GM04503 (cell line): Measurements from ENCODE around the gene SEPTIN10.
"Not testable (repeated sequence)": the region's sequence is repeated elsewhere in the genome, so short reads cannot be mapped to it uniquely, and the experiment has no call there.

Experiments
- DNase-seq: peaks from one replicate; pipeline ENCODE4 v3.0.0-alpha.2; 2012; ENCODE audit warnings: low read depth

Gene SEPTIN10

DNA sequence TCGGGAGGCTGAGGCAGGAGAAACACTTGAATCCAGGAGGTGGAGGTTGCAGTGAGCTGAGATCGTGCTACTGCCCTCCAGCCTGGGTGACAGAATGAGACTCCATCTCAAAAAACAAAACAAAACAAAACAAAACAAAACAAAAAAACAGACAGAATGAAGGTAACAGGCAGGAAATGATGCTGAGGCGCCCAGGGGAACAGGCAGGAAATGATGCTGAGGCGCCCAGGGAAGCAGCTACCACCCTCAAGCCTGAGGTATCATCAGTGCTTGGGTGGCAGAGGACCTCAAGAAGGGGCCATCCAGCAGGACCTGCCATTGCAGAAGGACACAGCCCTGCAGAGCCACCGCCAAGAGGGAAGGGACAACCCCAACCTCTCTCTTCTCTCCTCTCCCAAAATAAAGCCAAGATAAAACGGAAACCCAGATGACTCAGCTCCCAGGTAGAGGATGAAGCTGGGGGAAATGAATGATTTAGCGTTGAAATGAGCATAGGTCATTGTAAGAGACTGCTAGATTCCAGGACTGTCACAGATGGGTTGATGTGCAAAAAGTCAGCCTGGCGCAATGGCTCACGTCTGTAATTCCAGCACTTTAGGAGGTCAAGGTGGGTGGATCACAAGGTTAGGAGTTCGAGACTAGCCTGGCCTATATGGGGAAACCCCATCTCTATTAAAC lies 19.7 kb upstream of the SEPTIN10 start:
- DNase-seq, result no peak

DNA sequence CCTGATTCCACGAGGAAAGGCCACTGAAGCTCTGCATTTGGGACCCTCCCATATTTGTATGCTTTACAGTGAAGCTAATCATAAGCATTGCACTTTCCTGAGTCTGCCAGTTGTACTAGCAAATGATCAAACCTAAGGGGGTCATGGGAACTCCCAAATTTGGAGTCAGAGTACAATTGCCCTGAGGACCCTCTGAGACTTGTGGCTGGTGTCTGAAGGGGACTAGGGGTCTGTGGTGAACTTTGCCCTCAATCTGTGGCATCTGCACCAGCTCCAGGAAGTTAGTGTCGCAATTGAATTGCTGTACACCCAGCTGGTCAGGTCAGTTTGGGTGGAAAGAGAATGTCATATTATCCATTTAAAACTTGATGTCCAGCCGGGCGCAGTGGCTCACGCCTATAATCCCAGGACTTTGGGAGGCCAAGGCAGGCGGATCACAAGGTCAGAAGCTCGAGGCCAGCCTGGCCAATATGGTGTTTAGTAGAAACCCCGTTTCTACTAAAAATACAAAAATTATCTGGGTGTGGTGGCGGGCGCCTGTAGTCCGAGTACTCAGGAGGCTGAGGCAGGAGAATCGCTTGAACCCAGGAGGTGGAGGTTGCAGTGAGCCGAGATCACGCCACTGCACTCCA lies 18.5 kb upstream of the SEPTIN10 start:
- DNase-seq, result no peak

DNA sequence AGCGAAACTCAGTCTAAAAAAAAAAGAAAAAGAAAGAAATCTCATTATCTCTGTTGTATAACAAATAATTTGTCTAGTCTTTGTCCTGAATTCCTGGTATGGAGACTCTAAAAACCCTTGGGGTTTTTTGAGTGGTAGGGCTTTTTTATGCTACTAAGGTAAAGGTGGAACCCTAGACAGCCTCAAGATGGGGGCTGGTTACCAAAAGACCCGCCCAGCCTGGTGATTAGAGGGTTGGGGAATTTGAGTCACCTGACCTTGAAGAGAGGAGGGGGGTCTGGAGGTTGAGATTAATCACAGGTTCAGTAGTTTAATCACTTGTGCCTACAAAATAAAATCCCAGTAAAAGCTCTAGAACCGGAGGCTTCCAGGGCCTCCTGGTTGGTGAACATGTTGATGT lies 18.0 kb upstream of the SEPTIN10 start:
- DNase-seq, result no peak

DNA sequence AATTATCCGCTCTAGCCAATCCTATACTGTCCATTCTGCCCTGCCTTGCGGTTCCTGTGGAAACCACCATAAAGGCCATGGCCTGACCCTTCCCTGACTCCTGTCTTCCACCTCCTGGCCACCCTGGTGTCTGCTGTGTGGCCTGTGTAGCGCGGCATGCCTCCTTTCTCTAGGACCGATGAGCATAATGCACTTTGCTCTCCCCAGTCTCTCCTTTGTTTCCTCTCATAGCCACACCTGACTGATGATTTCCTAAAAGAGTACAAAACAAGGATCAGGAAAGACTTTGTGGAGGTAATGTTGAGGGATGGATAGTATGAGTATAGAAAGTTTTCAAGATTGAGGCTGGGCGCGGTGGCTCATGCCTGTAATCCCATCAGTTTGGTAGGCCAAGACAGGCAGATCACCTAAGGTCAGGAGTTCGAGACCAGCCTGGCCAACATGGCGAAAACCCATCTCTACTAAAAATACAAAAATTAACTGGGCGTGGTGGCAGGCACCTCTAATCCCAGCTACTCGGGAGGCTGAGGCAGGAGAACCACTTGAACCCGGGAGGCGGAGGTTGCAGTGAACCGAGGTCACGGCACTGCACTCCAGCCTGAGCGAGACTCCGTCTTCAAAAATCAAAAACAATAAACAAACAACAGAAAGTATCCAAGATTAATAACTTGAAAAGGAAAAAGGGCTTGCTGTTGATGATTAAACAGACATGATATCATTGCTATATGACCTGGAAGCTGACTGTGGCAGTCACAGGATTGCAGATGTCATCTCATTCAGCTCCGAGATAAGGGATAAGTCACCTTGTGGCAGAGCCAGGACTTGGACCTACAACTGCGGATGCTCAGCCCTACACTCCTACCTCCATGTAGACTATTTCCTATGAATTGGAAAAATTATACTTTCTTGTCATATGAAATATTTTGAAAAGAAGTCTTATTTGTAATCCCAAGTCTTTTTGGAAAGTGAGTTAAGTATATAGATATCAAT lies 17.0 kb upstream of the SEPTIN10 start:
- DNase-seq, result no peak

DNA sequence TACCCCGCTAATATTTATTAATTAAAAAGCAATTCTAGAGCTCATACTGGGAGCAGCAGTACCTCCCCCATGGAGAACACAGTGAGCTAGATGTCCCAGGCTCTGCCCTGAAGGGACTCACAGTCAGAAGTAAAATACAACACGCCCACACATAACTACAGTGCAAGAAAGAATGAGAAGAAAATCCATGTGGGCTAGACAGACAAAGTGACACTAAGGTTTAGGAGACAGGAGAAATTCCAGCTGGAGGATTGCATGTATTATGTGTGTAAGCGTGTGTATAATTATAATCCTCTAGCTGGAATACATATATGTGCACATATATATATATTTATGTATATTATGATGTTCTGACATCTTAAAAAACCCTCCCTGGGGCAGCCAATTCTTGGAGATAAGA lies 16.1 kb upstream of the SEPTIN10 start:
- no peak for DNase-seq

DNA sequence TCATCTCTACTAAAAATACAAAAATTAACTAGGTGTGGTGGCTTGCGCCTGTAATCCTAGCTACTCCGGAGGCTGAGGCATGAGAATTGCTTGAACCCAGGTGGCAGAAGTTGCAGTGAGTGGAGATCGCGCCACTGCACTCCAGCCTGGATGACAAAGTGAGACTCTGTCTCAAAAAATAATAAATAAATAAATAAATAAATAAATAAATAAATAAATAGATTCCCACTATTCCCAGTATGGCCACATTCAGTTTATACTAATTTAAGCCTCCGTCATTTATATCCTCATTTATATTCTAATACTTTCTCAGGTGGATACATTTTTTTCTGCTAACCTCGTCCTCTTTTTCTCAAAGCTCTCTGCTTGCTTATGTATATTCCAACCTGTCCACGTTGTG lies 14.6 kb upstream of the SEPTIN10 start:
- not testable (repeated sequence) for DNase-seq

DNA sequence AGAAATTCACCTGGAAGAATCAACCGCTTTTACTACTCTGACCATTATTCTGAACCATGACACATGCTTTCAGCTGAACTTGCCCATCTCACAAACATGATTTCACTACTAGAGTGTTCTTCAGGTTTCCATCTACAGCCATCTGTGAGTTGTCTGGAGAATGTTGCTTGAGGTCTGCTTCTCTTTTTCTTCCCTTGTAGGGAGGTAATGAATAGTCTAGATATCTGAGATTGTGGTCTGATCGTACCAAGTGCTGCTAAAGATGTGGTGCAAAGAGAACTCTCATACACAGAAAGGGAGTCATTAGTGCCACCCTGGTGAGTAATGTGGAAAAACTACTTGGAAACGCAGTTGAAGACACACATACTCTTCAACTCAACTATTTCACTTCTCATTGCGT lies 10.6 kb upstream of the SEPTIN10 start:
- DNase-seq, result no peak

DNA sequence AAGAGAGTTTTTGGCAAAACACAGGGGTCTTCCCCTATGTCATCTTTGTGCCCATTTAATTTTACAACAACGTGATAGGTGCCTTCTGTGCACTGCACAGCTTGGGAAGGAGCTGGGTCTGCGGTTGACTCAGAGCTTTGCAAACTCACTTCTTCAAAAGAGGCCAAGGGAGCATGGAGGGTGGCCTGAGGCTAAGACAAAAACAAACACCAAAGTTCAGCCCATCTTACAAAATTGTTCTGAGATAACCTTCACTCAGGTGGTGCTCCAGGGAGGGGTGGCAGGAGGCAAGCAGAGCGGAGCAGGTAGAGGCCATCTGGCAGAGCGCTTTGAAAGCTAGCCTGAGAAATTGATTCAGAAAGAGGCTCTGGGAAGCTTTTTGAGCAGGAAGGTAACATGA lies 10.2 kb upstream of the SEPTIN10 start:
- no peak for DNase-seq

DNA sequence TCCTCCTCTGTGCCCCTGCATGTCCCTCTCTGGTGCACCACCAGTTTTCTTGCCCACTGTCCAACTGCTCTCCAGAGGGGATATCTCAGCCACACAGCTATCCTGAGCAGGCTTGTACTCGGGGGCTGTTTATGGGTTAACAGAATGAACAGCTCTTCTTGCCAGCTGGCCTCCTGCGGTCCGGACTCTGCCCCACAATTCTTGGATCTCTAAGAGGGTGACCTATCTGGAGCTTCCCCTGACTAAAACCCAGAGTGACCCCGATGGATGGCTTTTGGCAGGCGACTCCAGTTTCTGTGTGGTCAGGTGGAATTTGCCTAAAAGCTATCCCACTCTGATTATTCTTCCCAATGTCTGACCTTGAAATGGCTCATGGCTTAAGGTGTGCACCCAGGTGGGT lies 9.5 kb upstream of the SEPTIN10 start:
- no peak for DNase-seq

DNA sequence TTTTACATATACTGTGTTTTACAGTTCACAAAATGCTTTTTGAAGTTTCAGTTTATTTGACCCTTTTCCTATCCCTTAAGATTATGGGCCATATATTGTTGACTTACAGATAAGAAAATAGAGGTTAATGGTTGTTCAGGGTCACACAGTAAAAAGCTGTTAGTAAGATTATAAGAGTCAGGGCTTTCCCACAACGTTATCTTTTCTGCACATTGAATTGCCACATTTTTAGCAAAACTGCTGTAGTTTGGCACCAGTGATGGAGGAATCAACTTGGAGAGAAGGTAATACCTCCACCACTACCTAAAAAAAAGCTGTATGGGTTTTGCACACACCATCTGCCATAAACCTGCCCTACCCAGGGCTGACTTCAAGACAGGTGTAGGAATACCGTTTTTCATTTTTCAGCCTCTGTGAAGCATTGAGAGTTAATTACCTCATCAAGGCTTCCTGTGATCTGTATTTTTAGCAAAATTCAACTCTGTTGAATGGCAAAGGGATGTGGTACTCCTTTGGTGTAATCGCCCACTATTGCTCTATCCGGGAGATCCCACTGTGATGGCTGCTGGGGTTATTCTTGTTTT lies 5.4 kb upstream of the SEPTIN10 start:
- DNase-seq, result no peak

DNA sequence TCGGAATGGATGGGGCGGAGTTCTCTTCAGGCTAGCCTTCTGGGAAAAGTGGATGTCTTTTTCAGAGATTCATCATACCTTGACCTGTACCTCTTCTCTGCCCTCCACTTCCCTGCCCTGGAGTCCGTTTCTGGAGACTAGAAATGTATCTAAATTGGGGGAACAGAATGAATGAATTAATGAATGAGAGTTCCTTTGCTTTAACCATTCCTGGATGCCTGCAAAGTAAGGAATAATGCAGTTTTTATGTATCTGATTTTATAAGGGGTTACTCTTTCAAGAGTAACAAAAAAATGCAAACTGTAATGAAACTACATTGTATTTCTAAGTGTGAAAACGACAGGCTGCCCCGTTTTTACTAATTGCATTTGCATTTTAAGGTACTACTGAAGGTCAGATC lies 2.4 kb upstream of the SEPTIN10 start:
- DNase-seq, result no peak

DNA sequence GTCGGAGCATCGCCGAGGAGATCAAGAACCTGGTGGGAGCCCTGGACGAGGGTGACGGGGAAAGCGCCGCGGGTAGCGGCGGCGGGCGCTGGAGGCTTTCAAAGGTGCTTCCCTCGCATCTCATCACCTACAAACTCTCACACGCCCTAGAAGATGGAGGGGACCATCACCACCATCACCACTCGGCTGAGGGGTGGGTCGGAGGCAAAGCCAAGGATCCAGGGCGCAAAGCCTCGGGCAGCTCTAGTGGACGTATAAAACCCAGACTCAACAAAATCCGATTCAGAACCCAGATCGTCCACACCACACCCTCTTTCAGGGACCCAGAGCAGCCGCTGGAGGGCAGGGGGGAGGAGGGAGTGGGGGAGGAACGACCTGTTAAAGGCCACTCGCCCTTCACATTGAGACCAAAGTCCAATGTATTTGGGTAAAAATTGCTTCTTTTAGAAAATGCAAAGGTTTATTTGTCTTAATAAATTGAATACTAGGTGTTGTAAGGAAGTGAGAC lies 1.9 kb upstream of the SEPTIN10 start:
- DNase-seq, result no peak

DNA sequence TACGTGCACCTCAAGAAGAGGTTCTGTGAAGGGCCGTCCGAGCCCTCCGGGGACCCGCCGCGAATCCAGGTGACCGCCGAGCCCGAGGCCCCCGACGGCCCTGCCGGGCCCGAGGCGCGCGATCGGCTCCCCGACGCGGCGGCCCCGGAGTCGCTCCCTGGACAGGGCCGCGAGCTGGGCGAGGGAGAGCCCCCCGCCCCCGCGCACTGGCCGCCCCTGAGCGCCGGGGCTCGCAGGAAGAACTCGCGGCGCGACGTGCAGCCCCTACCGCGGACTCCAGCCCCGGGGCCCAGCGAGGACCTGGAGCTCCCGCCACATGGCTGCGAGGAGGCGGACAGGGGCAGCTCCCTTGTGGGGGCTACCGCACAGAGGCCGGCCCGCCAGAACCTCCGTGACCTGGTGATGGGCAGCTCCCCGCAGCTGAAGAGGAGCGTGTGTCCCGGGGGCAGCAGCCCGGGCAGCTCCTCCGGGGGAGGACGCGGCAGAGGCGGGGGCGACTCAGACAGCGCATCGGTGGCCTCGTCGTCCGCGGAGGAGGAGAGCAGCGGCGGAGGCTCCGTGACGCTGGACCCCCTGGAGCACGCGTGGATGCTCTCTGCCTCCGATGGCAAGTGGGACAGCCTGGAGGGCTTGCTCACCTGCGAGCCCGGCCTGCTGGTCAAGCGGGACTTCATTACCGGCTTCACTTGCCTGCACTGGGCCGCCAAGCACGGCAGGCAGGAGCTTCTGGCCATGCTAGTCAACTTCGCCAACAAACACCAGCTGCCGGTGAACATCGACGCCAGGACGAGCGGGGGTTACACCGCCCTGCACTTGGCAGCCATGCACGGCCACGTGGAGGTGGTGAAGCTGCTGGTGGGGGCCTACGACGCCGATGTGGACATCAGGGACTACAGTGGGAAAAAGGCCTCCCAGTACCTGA lies 1.2 kb upstream of the SEPTIN10 start:
- no peak for DNase-seq

DNA sequence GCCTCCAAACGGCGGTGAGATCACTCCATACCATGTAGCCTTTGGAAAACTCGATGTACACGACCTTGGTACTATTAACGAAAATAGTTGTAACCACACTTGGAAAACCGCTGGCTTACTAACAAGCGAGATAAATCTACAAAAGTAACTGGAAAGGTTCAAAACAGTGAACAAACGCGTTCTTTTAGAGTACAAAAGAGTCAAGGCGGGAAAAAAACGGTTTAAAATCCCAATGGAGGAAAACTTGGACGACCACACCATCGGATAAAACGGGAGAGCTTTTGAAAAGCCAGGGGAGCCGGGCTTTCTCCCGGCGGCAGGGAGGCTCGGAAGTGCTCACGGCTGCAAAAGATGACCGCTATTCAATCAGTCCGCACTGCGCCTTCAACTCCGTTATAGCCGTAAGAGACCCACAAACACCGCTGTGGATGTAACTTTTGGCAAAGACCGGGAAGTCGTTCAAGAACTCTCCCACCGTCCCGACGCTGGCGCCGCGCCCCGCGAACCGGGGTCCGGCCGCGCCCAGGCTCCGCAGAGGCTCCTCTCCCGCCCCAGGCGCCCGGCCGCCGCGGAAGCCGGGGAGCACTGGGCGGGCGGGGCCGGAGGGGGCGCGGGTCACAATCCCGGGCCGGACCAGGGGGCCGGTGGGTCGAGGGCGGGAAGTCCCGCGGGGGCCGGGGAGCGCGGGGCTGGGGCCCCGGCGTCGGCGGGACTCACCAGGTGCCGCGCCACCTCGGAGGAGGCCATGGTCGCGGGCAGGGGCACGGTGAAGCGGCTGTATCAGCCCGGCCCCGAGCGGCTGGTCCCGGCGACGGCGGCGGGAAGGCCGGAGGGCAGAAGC lies 465 bp downstream of the SEPTIN10 start:
- no peak for DNase-seq

DNA sequence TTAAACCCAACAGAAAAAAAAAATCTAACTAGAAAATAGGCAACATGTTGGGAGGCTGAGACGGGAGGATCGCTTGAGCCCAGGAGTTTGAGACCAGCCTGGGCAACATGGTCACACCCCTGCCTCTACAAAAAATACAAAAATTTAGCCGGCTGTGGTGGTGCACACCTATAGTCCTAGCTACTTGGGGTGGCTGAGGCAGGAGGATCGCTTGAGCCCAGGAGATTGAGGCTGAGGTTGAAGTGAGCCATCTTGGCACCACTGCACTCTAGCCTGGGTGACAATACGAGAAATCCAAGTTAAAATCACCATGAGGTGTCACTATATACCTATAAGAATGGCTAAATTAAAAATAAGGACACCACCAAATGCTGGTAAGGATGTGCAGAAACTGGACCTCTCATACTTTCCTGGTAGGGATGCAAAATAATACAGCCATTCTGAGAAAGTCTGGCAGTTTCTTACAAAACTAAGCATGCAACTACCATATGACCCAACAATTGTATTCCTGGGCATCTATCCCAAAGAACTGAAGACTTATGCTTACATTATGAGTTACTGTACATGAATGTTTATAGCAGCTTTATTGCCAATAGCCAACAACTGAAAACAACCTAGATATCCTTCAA lies 2.2 kb downstream of the SEPTIN10 start:
- peak; percentile 61 for DNase-seq

DNA sequence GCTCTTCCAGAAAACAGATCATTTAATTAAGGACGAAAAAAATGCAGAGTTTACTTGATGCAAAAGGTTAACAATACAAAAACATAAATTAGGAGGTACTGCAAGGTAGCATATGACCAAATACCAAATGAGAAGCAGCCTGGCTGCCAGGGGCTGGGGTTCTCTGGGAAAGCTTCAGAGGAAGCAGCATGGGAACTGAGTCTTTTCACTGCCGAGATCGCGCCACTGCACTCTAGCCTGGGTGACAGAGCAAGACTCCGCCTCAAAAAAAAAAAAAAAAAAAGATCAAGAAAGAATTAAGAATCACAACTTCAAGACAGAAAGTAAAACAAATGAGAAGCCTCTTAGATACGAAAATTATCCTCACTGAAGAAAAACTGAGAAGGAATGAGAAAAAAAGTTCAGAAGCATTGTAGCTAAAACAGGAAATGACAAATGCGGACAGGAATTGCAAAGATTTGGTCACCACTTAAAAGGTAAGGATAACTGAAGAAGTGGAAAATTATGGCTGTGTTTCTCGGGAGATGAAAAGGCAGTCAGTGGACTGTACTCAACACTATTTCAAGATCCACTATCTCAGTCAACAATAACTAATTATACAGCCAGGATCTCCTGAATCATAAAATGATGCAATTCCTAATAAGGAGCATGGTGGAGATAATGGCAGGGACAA lies 4.3 kb downstream of the SEPTIN10 start:
- DNase-seq, result peak; percentile 31

DNA sequence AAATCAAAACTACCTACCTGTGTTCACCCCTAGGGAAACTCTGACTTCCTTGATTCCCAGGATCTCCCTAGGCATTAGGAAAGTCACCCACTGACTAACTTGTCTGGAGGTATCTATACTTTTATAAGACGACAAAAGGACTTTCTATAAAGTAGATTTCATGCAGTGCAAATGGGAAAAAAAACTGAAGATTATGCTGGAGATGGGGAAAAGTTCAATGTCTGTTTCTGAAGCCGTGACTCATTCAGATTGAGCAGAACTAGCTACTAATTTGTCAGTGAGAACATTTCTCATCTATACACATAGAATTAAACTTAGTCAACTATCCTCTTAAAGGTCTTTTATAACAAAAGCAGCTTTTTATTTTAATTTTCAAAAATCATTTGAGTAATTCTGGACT lies 6.0 kb downstream of the SEPTIN10 start:
- no peak for DNase-seq

DNA sequence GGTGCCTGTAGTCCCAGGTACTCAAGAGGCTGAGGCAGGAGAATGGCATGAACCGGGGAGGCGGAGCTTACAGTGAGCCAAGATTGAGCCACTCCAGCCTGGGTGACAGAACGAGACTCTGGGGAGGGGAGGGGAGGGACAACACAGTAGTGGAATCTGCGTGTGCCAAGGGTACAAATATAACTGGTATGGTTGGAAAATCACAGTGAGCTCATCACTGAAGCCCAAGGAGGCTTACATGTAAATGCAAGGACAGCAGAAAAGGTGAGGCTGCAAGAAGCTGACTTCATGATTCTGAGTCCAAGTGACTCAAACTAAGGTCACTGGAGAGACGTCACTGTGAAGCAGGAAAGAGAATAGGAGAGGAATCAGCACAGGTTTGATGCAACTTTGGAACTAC lies 9.2 kb downstream of the SEPTIN10 start:
- DNase-seq, result no peak

DNA sequence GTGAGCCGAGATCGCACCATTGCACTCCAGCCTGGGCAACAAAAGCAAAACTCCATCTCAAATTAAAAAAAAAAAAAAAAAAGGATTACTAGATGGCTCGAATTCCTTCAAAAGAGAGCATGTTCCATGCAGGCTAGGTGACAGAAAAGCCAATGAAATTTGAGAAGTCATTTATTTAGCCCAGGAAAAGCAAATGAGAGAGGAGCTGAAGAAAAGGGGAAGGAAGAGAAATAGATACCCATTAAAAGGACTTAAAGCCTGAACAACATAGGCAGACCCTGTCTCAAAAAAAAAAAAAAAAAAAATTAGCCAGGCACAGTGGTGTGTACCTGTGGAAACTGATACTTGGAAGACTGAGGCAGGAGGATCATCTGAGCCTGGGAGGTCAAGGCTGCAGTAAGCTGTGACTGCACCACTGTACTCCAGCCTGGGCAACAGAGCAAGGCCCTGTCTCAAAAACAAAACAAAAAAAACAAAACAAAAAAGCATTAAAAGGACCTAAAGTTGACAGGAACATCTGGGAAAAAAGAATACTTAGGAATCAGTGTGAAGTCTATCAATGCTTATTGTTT lies 11.1 kb downstream of the SEPTIN10 start:
- DNase-seq, result no peak
